AML-193 (cell line): ENCODE results near the gene STYXL1.
A peak's percentile ranks its signal among the peaks of the same experiment; 100 is the strongest.

ENCODE experiments used
- DNase-seq, 2 experiments: peaks; one replicate each; lab custom pipeline; 2025; lab: John Stamatoyannopoulos, UW

Gene STYXL1

GRCh38 chr7:75979759-75980429 lies 67.9 kb downstream of the STYXL1 start:
- no peak for DNase-seq

GRCh38 chr7:75977743-75978142 lies 70.1 kb downstream of the STYXL1 start:
- no peak for DNase-seq

- DNase-seq, result peak; percentile 30 to 38
These were observed 75.6 kb downstream of the STYXL1 start for GRCh38 chr7:75971961-75972763.

DNA sequence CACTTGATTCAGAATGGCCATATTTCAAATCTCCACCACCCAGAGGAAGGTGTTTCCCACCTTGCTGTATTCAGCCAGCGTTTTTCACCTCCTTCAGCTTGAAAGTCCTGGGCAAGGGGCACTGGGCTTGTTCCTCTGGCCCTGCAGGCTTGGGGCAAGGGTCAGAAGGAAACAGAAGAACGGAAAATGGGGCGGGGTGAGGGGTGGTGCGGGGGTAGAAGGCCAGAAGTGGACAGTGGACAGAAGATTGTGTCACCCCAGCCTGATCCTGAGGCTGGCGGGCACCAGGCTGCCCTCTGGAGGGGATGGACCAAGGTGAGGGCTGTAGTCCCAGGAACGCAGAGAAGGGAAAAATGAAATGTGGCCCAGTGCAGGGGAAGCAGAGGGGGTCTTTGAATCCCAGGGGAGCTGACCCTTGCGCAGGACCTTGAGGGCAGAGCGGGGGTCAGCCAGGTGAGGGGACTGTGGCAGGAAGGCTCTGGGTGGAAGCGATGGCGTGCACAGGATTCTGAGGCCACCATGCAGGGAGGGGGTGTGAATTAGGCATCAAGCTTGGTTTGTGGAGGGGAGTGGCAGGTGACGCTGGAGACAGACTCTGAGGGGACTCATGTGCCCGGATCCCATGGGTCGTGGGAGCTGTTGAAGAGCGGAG lies 76.4 kb downstream of the STYXL1 start:
- no peak for DNase-seq

GRCh38 chr7:75969704-75970498 lies 77.9 kb downstream of the STYXL1 start:
- no peak for DNase-seq

GRCh38 chr7:75969182-75969581 lies 78.6 kb downstream of the STYXL1 start:
- no peak for DNase-seq

DNA sequence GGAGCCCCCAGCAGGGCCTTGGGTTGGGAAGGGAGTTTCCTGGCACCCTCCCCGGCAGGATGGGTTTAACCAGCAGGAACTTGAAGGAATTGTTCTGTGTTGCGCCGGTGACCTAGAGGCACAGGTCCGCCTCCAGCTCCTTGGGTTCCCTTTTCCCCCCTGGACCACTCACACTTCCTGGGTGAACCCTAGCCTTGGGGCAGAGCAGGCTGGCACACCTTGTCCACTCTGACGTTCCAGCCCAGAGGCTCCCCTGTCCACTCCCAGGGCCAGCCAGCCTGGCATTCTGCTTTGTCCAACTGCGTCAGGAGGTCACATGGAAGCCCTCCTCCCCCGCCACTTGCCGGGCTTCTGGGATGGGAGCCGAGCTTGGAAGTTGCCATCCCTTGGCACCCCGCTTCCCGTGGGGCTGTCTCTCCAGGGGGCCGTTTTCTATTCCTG lies 79.2 kb downstream of the STYXL1 start:
- no peak for DNase-seq

DNA sequence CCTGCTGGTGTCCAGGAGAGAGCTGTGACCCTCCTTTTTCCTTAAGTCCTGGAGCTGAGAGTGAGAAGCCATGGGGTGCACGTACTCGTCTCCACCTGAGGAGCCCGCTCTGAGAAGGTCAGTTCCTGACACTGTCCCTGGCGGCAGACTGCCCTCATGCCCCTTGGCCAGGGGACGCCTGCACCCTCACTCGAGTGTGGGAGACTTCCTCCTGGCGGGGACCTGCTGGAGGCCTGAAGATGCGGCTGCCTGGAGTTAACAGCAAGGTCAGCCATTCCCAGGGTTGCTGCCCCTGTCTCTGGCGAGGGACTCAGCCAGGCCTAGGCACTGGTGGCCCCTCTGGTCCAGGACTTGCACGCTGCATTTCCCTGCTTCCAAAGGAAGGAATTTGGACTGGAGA lies 79.8 kb downstream of the STYXL1 start:
- DNase-seq, result no peak

DNA sequence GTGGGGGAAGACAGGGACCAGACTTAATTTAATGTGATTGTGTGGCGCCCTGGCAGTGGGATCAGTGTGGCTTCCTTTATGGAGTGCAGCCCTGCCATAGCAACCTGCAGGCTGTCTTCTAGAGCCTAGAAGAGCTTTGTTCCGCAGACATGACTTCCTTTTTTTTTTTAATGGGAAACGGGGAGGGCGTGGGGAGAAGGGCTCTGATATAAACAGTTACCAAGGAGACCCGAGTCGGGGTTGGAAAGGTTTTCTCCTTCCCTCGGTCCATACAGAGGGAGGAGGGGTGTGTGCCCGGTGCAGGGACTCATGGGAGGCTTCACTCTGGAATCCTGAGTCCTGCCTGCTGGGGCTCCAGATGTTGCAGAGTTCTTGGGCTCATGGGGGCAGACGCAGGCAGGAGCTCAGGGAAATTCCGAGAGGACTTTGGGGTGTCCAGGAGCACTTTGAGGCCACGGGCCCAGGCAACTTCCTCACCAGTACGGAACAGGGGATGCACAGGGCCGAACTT lies 80.3 kb downstream of the STYXL1 start:
- no peak for DNase-seq

- no peak for DNase-seq
These were observed 80.7 kb downstream of the STYXL1 start for GRCh38 chr7:75967055-75967454.

- DNase-seq, result no peak
These were observed 81.4 kb downstream of the STYXL1 start for GRCh38 chr7:75966190-75966961.

DNA sequence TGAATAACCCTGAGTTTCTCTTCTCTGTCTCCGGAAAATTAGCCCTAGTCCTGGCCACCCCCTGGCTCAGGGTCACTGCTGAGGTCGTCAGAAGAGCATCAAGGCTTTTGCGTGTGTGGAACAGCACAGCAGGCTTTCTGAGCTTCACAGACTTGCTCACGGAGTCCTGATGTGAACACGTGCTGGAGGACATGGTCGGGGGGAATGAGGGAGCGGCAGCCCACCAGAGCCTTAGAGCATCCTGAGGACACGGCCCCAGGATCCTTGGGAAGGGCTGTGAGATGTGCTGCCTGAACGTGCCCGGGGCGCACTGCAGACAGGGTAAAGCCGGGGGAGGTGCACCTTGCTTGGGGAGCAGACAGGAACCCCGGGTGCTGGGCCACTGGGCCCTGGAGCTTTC lies 82.2 kb downstream of the STYXL1 start:
- no peak for DNase-seq

- no peak for DNase-seq
These were observed 84.3 kb downstream of the STYXL1 start for GRCh38 chr7:75963381-75963995.

- no peak for DNase-seq
These were observed 85.0 kb downstream of the STYXL1 start for GRCh38 chr7:75962607-75963380.

DNA sequence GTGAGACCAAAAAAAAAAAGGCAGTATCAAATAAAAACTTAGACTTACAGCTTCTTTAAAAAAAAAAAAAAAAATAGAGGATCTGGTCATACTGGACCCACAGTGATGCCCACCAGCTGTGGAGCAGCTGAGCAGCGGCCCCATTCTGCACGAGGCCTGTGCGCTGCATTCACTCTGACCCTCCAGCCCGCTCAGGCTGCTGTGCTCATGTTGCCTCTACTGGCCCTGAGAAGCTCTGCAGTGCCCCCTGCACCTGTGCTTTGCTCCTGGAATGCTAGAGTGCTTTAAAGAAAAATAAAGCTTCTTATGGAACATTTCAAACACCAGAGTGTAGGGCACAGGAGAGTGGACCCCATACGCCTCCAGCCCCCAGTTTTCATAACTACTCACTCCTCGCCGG lies 86.6 kb downstream of the STYXL1 start:
- no peak for DNase-seq

- no peak for DNase-seq
These were observed 87.4 kb downstream of the STYXL1 start for GRCh38 chr7:75960372-75960771.

GRCh38 chr7:75958802-75959543 lies 88.8 kb downstream of the STYXL1 start:
- no peak for DNase-seq

DNA sequence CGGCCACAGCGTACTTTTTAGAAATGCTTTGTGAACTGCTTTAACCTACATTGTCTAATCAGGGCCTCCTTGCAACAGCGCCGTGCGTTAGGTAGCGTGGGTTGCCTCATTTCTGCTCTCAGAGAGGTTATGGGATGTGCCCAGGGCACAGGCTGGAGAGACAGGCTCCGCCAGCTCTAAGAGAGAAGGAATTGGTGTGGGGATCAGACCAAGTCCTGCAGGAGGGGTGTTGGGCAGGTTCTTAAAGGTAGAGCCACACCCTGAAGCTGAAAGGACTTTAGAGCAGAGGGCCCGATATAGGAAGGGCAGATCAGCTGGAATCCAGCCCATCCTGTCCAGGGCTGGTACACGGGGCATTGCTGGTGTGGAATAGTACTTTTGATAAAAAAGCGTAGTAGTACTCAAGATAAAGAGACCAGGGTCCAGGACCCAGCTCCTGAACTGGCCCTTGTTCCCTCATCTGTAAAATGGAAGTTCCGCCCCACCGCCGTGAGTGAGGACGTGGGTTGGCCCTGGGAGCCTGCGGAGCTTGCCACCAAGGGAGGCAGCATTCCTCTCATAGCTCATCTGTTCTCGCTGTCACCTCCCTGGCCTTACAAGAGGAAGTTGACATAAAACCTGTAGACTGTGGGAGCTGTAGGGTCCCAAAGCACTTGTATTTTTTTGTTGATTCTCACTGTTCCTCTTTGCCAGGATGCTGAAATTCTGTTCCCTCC lies 90.6 kb downstream of the STYXL1 start:
- DNase-seq, result no peak
